ENCODE data around the gene TRIM66. TPM values are rescaled to one million over a fixed set of nuclear protein-coding genes. Genes with fewer than 3 reads are reported as not detected.

The TRIM66 gene
- total and polyA plus RNA-seq, 9 of the 15 experiments (the other 6 are each of a cell fraction or from before 2014, with no cell fraction given), result 1.1 to 7.3 (median 4.9) TPM

DNA sequence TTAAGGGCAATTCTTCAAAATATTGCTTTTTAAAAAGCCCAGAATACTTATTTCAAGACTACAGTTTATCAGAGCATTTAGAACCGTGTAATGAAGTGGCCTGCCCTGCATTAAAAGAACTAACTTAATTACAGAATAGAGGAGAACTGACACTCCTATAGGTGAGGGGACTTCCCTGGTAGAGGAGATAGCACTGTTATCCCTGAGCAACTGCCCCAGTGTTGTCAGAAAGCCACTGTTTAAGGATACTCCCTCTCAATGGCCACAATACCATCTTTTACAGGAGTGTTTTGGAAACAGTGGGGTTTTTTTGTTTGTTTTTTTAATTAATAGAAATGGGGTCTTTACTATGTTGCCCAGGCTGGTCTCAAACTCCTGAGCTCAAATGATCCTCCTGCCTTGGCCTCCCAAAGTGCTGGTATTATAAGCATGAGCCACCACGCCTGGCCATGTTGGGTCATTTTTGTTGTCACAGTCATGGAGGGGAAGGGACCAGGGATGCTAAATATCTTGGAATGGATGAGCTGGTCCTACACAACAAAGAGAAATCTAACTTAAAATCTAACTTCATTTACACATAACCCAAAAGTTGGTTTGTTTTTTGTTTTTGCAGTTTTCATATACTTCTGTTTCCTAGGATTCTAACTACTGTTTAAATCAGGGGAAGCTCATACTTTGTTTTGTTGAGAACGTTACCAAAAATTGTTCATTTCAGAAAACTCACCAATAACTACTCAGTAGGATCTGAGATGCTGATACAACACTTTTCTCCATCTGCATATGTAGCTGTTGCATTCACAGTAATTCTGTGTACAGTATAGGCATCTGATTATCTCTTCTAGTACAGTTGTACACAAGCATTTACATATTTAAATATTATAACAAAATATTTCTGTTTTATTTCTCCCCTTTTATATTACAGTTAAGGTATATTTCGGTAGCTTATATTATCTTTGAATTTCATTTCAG is 8.2 kb upstream of the TRIM66 start (continued):
- TF ChIP-seq, protein P1, sequence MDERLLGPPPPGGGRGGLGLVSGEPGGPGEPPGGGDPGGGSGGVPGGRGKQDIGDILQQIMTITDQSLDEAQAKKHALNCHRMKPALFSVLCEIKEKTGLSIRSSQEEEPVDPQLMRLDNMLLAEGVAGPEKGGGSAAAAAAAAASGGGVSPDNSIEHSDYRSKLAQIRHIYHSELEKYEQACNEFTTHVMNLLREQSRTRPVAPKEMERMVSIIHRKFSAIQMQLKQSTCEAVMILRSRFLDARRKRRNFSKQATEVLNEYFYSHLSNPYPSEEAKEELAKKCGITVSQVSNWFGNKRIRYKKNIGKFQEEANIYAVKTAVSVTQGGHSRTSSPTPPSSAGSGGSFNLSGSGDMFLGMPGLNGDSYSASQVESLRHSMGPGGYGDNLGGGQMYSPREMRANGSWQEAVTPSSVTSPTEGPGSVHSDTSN (CRISPR knock-in tag; IDR thresholded peaks at IDR 0.05; ENCODE audit: low read depth), result no peak
- TF ChIP-seq, protein P1 (tag; conservative IDR thresholded peaks at IDR 0.05; ENCODE audit: low read depth), result no peak

DNA sequence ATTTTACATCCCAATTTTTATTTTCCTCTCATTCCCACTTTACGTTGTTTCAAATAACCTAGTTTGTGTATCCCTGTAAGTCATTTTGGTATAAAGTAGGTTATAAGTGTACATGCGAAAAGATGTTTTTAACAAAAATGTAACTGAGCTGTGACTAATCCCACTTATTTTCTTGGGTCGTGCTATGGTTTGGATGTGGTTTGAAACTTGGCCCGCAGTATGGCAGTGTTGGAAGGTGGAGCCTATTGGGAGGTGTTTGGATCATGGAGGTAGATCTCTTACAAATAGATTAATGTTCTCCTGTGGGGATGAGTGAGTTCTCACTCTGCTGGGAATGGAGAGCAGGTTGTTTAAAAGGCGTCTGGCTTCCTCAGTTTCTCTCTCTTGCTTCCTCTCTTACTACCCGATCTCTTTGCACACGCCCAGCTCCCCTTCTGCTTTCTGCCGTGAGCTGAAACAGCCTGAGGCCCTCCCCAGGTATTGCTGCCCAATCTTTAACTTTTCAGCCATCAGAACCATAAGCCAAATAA is 7.3 kb upstream of the TRIM66 start:
- Histone ChIP-seq H3K9ac (ENCODE audit: insufficient read depth in 1 of 2, low read depth in 2 of 2, low read length in 2 of 2) (peak overlapping the region; percentile 74 to 80; a peak in 3 of 4 replicates), H3K4me2 (ENCODE audit: insufficient read depth, low read length) (peak overlapping the region; percentile 89), H4K20me1 (replicated peaks; ENCODE audit: control insufficient read depth, insufficient read depth, low read length) (peaks cover 6% of the 10 kb centered on the region), H3K27ac (ENCODE audit: extremely low read depth, low read depth, low read length) (peak overlapping the region; percentile 83), H3K9me3 (replicated peaks; ENCODE audit: control insufficient read depth, insufficient read depth, low read depth, low read length) (no peaks in the 10 kb centered on the region), H3K79me2 (ENCODE audit: control insufficient read depth, insufficient read depth, low read length) (peaks cover 52% of the 10 kb centered on the region), H3K9me1 (ENCODE audit: control insufficient read depth, insufficient read depth, low read length) (no peaks in the 10 kb centered on the region), H2AFZ (ENCODE audit: low read depth, low read length) (no peak overlapping the region), H3K27me3 (ENCODE audit: control insufficient read depth in 2 of 2, insufficient read depth in 2 of 2, low read length in 2 of 2) (no peaks in the 10 kb centered on the region), H3K4me1 (replicated peaks in 1 of 2; ENCODE audit: control insufficient read depth in 2 of 2, insufficient read depth in 2 of 2, low read length in 2 of 2) (peaks cover 13 to 17% of the 10 kb centered on the region in 2 experiments), H3K36me3 (ENCODE audit: control insufficient read depth, insufficient read depth, low read length) (peaks cover 83% of the 10 kb centered on the region), H3K4me3 (peak overlapping the region; percentile 49)
- no TSS peak for BruUV-seq (replicated peaks)
- no peak for ATAC-seq
- FAIRE-seq, result no peak
- WGBS (ENCODE audit: insufficient coverage, low coverage, missing lambda C conversion rate), result 52% methylated on average over 8 of the region's 8 CpGs
- CTCF ChIA-PET (ENCODE audit: low intra/inter-chr PET ratio), result no interaction called here
- POLR2A ChIA-PET, result interaction anchor here (0.6 to 3.3 kb wide), 13 partner anchors 9 to 471 kb away, joined by 3 to 30 read pairs (median 3); no protein-coding TSS in a partner anchor
- intact Hi-C loops (cut with micrococcal nuclease), result loop anchor here (2.0 to 5.0 kb wide), 2 partner anchors 123 to 269 kb away; a partner anchor contains a TSS
- in situ Hi-C loops (cut with MboI), result no loop called here
- no peak for DNase-seq (ENCODE audit: extremely low read depth in 1 of 4, low spot score in 3 of 4)
- TF ChIP-seq ZNF717 (CRISPR knock-in tag; IDR thresholded peaks at IDR 0.05) (no peak), KDM5B (IDR thresholded peaks at IDR 0.05; ENCODE audit: insufficient replicate concordance, low read depth, low read length) (no peak), U2AF1 (optimal IDR thresholded peaks at IDR 0.05; ENCODE audit: low read depth, low read length) (peak; percentile 10), KHSRP (IDR thresholded peaks at IDR 0.05) (0 out of 2 replicates have a peak, but pooled peaks have one; percentile 35), MIER1 (IDR thresholded peaks at IDR 0.05; ENCODE audit: low read depth) (no peak), POLR2AphosphoS5 (IDR thresholded peaks at IDR 0.05; ENCODE audit: control insufficient read depth, insufficient read depth, low read depth, low read length) (no peak), RAD21 (CRISPR knock-in tag; conservative IDR thresholded peaks at IDR 0.05 in 1 of 2, IDR thresholded peaks at IDR 0.05 in 1 of 2) (0 out of 4 replicates have a peak, but pooled peaks of 1 of the 2 experiments have one; percentile 11)
- TF ChIP-seq, protein P2, sequence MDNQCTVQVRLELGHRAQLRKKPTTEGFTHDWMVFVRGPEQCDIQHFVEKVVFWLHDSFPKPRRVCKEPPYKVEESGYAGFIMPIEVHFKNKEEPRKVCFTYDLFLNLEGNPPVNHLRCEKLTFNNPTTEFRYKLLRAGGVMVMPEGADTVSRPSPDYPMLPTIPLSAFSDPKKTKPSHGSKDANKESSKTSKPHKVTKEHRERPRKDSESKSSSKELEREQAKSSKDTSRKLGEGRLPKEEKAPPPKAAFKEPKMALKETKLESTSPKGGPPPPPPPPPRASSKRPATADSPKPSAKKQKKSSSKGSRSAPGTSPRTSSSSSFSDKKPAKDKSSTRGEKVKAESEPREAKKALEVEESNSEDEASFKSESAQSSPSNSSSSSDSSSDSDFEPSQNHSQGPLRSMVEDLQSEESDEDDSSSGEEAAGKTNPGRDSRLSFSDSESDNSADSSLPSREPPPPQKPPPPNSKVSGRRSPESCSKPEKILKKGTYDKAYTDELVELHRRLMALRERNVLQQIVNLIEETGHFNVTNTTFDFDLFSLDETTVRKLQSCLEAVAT (IDR thresholded peaks at IDR 0.05), result peak in 1 of 2 experiments; percentile 45; a peak in 1 of 4 replicates
- TF ChIP-seq, protein P3, sequence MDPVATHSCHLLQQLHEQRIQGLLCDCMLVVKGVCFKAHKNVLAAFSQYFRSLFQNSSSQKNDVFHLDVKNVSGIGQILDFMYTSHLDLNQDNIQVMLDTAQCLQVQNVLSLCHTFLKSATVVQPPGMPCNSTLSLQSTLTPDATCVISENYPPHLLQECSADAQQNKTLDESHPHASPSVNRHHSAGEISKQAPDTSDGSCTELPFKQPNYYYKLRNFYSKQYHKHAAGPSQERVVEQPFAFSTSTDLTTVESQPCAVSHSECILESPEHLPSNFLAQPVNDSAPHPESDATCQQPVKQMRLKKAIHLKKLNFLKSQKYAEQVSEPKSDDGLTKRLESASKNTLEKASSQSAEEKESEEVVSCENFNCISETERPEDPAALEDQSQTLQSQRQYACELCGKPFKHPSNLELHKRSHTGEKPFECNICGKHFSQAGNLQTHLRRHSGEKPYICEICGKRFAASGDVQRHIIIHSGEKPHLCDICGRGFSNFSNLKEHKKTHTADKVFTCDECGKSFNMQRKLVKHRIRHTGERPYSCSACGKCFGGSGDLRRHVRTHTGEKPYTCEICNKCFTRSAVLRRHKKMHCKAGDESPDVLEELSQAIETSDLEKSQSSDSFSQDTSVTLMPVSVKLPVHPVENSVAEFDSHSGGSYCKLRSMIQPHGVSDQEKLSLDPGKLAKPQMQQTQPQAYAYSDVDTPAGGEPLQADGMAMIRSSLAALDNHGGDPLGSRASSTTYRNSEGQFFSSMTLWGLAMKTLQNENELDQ (CRISPR knock-in tag; IDR thresholded peaks at IDR 0.05; ENCODE audit: borderline replicate concordance), result no peak

All from K562 (cell line).